ENCODE measurements around the gene LRCH4.

GRCh38 chr7:100607111-100607510, 21.2 kb upstream of the LRCH4 start:
- no peak for TF ChIP-seq POLR2AphosphoS5 (IDR thresholded peaks at IDR 0.05; ENCODE audit: low read depth, low read length)
- TF ChIP-seq, protein P1, sequence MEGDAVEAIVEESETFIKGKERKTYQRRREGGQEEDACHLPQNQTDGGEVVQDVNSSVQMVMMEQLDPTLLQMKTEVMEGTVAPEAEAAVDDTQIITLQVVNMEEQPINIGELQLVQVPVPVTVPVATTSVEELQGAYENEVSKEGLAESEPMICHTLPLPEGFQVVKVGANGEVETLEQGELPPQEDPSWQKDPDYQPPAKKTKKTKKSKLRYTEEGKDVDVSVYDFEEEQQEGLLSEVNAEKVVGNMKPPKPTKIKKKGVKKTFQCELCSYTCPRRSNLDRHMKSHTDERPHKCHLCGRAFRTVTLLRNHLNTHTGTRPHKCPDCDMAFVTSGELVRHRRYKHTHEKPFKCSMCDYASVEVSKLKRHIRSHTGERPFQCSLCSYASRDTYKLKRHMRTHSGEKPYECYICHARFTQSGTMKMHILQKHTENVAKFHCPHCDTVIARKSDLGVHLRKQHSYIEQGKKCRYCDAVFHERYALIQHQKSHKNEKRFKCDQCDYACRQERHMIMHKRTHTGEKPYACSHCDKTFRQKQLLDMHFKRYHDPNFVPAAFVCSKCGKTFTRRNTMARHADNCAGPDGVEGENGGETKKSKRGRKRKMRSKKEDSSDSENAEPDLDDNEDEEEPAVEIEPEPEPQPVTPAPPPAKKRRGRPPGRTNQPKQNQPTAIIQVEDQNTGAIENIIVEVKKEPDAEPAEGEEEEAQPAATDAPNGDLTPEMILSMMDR (IDR thresholded peaks at IDR 0.05): no peak
- no peak for TF ChIP-seq REST (IDR thresholded peaks at IDR 0.05; ENCODE audit: insufficient read depth in 1 of 2, low read depth in 2 of 2, low read length in 1 of 2)
